H1 (cell line): ENCODE results near the gene FUT2. TPM values are rescaled to one million over a fixed set of nuclear protein-coding genes. Genes with fewer than 3 reads are reported as not detected.

Experiments
- BACH1 ChIP-seq: IDR thresholded peaks from 2 replicates; pipeline ENCODE4 v1.6.1; 2012; ENCODE audit warnings: low read length, improper control_type of control experiment
- CEBPB ChIP-seq: IDR thresholded peaks from 2 replicates; pipeline ENCODE4 v1.6.1; 2012; ENCODE audit warnings: low read depth, low read length
- GTF2F1 ChIP-seq: IDR thresholded peaks from 2 replicates; pipeline ENCODE4 v1.6.1; 2012; ENCODE audit warnings: low read depth, low read length, improper control_type of control experiment, borderline replicate concordance
- HDAC2 ChIP-seq, 2 experiments: fragments of 300-600 bp in 1 of 2; sonication (generic) in 1 of 2; IDR thresholded peaks; 2 replicates each; pipeline ENCODE4 v1.6.1; 2011 to 2012; ENCODE audit warnings: low read depth in 2 of 2, low read length in 2 of 2, mild to moderate bottlenecking in 2 of 2, moderate library complexity in 2 of 2, borderline replicate concordance in 1 of 2, inconsistent platforms in 1 of 2
- POLR2AphosphoS5 ChIP-seq: IDR thresholded peaks from 2 replicates; pipeline ENCODE4 v1.6.1; 2011; ENCODE audit warnings: low read depth, low read length
- USF2 ChIP-seq: IDR thresholded peaks from 2 replicates; pipeline ENCODE4 v1.6.1; 2011; ENCODE audit warnings: low read length, improper control_type of control experiment
- ZNF274 ChIP-seq: IDR thresholded peaks from 2 replicates; pipeline ENCODE4 v1.7.0; 2012; ENCODE audit warnings: low read length, borderline replicate concordance; ENCODE audit errors: extremely low read depth
- polyA plus RNA-seq, 7 experiments: library from polyadenylated mRNA; depleted of rRNA in 3 of 7; stranded (reverse) in 5 of 7; unstranded in 2 of 7; fragments of >200 nt in 5 of 7; fragments of 200-250 nt in 2 of 7; gene quantifications; 1 replicate in 5 of 7; 2 replicates in 1 of 7; 4 replicates in 1 of 7; pipeline versions ENCODE4 v1.2.1 to v1.2.3, GENCODE V29; 2011 to 2013; ENCODE audit warnings: missing spikeins in 2 of 7, mixed read lengths in 2 of 7
- total RNA-seq: library from RNA; stranded (reverse); fragmentation: NEBNext Ultra II Directional; extraction: Animal tissue kit (Norgen Biotek cat#: 25700); gene quantifications from 2 replicates; pipeline ENCODE4 v1.2.1, GENCODE V29; 2021
- TF ChIP-seq, protein P1 (sequence below): IDR thresholded peaks from 2 replicates; pipeline ENCODE4 v1.6.1; 2011; ENCODE audit warnings: low read depth, mild to moderate bottlenecking, low read length; ENCODE audit not compliant: insufficient read depth

Gene FUT2
- total and polyA plus RNA-seq, 2 of the 8 experiments (the other 6 are each of a cell fraction or from before 2014, with no cell fraction given) = 5.0 to 5.6 TPM

DNA sequence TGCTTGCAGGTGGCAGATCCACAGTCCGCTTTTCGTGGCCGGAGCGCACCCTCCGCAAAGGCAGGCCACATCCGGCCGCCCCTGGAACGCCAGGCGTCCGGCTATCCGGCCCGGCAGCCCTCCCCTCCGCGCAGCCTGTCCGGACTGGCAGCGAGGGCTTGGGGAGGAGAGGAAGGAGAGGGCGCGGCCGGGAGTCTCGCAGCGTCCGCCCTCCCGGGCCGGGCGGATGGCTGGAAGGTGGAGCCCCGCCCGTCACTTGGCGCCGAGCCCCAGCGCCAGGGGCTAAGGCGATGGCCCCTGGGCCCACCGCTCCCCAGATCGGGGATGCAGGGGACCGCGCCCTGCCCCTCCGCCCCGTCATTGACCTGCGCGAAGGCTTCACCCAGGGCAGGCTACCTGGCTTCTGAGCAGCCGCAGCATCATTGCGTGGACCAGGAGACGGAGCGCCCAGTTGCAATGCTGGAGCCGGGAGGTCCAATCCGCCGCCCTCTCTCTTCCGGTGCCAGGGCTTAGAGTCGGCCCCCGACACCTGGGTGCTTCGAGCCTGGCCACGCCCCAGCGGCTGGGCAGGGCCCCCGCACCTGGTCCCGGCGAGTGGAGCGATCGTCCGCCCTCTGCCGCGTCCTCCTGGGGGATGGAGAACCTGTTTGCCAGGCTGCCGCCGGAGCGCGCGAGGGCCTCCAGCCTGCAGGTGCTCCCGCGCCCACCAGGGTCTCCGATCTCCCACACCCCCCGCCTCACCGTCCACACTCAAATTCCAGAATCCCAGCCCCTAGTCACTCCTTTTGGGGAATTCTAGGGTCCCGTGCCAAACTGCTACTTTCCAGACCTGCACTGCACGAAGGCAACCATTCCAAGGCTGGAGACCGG, 57.0 kb downstream of the FUT2 start, which contains the start of gene FUT1 (continued):
- peak in 1 of 2 experiments; percentile 6; a peak in 1 of 4 replicates for TF ChIP-seq HDAC2 (IDR thresholded peaks at IDR 0.05; ENCODE audit: borderline replicate concordance in 1 of 2, low read depth in 2 of 2, low read length in 2 of 2)
- no peak for TF ChIP-seq GTF2F1
- TF ChIP-seq USF2 = no peak
- peak; percentile 88 for TF ChIP-seq BACH1
- TF ChIP-seq, protein P1, sequence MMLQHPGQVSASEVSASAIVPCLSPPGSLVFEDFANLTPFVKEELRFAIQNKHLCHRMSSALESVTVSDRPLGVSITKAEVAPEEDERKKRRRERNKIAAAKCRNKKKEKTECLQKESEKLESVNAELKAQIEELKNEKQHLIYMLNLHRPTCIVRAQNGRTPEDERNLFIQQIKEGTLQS = no peak; the same call in 1 of the 2 replicates
- 0 out of 2 replicates have a peak, but pooled peaks have one; percentile 3 for TF ChIP-seq CEBPB
- no peak for TF ChIP-seq ZNF274
- TF ChIP-seq POLR2AphosphoS5 = no peak
